ENCODE data around the gene HRG.
"Not testable (repeated sequence)": the region's sequence is repeated elsewhere in the genome, so short reads cannot be mapped to it uniquely, and the experiment has no call there.

The HRG gene

DNA sequence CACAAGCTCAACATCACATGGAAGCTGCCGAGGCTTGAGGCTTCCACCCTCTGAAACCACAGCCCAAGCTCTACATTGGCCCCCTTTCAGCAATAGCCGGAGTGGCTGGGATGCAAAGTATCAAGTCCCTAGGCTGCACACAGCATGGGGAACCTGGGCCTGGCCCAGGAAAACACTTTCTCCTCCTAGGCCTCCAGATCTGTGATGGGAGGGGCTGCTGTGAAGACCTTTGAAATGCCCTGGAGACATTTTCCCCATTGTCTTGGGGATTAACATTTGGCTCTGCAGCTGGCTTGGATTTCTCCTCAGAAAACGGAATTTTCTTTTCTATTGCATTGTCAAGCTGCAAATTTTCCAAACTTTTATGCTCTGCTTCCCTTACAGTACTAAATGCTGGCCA lies 18.2 kb downstream of the HRG start:
- DNase-seq, result no peak

DNA sequence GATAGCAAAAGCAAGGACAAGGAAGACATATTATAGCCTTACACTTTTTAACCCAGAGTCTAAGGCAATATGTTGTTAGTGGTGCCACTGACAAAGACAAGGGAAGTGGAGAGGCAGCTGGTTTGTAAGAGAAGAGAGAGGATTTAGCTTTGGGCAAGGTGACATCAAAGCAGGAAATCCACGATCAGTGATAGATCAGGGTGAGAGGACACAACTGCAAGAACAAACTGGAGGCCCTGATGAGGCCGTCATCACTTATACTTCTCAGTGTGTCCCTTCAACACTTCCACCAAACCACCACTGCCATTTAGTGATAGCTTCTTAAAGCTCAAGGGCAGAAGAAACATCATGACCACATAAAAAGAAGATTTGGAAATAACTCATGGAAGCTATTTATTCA lies 20.7 kb downstream of the HRG start:
- not testable (repeated sequence) for DNase-seq

- DNase-seq, result no peak
These were observed 21.4 kb downstream of the HRG start for GRCh38 chr3:186687120-186687651.

DNA sequence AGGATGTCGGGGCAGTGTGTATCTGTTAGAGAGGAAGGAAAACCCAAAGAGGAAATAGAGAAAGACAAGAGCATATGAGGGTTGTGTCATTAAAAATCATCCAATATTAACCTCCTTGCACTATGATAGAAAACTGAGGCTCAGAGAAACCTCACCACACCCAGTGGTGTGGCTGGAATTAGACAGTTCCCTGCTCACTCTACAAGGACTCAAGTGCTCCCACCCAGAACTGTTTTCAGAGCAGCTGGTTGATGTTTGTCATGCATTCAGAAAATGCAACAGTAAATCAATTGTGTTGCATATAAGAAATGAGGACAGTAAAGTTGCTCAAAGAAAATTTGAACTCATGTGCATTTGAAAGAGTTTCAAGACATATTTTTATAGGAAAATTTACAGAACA lies 24.5 kb downstream of the HRG start:
- not testable (repeated sequence) for DNase-seq

- no peak for DNase-seq
These were observed 25.9 kb downstream of the HRG start for GRCh38 chr3:186691676-186692075.

- no peak for DNase-seq
These were observed 28.0 kb downstream of the HRG start for GRCh38 chr3:186693843-186694242.

DNA sequence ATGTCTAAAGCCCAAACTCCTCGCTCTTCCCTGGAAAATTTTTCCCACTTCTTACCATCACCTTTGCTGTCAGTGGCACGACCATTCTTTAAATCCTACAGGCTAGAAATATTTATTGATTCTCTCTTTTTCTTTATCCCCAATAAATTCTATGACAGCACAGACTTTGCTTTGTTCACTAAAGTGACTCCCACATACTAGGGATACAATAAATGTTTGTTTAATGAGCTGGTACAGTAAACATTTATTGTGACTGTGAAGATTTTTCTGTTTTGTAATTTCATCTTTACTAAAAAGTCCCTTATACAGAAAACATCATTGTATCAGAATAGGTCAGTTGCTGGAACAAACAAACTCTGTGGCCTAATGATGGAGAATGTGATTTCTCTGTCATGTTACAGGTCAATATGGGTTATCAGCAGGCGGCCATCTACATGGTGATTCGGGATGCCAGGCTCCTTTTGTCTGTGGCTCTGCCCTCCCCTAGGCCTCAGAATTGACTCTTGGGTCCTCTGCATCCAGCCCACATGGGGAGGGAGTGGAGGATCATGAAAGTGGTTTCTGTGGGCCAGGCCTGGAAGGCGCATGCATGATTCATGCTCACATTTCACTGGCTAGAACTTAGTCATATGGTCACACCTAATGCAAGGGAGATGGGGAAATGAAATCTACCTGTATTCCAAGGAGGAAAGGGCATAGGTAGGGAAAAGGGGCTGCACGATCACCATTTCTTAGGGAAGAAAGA lies 28.6 kb downstream of the HRG start:
- DNase-seq, result no peak

DNA sequence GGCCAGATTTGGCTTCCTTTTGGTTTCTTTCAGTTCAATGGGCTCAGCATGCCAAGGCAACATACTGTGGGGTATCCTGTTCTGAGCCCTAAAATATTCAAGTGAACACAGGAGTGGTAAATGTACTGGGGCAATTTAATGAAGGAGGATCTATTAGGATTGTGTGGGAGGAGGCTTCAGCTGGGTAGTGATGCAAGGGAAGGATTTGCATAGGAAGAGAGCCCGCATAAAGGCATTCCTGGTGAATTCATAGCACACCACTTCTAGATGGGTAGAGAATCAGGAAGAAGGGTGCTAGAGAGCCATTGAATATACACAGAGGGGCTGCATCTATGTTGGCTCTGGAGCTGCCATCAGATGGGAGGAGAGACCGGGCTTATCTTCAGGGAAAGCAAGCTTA lies 30.7 kb downstream of the HRG start:
- no peak for DNase-seq

- DNase-seq, result no peak
These were observed 31.7 kb downstream of the HRG start for GRCh38 chr3:186697510-186697909.

- no peak for DNase-seq
These were observed 34.5 kb downstream of the HRG start for GRCh38 chr3:186700267-186700666.

DNA sequence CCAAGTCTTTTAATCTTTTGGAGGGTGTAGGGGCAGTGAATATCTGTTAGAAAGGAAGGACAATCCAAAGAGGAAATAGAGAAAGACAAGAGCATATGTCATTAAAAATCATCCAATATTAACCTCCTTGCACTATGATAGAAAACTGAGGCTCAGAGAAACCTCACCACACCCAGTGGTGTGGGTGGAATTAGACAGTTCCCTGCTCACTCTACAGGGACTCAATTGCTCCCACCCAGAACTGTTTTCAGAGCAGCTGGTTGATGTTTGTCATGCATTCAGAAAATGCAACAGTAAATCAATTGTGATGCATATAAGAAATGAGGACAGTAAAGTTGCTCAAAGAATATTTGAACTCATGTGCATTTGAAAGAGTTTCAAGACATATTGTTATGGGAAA lies 36.6 kb downstream of the HRG start:
- not testable (repeated sequence) for DNase-seq

GRCh38 chr3:186705882-186706780 lies 40.3 kb downstream of the HRG start:
- DNase-seq, result no peak

DNA sequence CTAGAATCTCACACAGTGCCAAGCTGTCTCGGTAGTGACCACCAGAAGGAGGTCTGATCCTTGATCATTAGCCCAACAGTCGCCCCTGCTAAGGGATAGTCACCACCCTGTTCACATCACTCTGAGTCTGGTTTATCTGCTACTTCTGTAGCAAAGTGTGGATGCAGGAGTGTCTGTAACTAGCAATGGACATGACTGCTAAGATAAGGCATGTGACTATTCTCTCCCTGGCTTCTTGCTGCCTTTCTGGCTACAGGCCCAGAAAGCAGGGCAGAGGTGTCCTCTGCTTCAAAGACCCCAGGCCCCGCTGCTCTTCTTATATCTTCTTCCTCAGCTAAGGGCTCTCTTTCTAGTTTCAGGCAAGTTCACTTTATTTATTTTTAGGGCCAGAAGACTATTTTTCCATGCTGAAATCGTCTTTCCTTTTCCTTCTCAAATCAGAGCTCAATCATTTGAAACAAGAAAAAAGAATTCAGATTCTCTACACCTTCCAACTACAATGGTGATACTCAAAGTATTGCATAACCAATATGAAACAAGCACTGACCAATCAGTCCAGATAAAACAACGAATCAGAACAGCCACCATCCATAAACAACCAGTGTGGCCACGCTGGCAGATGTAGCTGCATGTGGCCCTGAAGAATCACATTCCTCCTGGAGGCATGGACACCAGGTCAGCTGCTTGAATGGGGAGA lies 43.3 kb downstream of the HRG start:
- no peak for DNase-seq

DNA sequence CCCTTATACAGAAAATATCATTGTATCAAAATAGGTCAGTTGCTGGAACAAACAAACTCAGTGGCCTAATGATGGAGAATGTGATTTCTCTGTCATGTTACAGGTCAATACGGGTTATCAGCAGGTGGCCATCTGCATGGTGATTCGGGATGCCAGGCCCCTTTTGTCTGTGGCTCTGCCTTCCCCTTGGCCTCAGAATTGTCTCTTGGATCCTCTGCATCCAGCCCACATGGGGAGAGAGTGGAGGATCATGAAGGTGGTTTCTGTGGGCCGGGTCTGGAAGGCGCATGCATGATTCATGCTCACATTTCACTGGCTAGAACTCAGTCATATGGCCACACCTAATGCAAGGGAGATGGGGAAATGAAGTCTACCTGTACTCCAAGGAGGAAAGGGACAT lies 44.9 kb downstream of the HRG start:
- DNase-seq, result not testable (repeated sequence)

DNA sequence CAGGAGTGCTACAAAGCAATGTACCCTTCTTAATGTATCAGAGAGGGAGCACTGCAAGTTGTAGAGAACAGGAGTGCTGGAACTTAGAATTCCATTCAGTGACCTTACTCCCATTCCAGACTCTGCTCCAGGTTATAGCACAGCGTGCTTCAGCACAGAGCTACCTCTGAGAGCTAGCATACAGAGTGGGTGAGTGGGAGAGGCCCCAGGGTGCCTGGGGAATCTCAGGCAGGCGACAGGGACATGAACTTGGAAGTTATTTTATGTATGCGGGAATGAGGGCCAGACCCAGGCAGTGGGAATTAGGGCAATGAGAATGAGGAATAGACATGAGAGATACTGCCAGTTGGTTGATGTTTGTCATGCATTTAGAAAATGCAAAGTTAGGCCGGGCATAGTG lies 47.7 kb downstream of the HRG start:
- no peak for DNase-seq

DNA sequence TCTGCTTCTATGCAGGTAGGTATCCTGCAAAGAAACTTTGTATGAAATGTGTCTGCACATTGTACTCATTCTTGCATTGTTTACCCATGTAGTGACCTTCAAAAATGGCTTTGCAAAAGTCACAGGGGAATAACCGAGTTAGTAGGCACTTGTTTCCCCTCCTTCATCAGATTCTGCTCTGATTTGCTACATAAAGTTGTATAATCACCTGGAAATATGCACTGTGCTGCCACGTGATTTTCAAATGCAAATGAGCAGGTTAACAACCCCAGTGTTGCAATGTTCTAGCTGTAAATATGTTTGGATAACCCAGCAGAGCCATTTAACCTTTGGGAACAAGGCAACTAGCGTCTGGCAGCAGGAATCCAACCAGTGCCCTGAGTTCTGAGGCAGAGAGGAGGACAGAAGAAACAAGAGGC lies 51.2 kb downstream of the HRG start, which contains the start of gene KNG1:
Gene KNG1 (plus strand): TSS at position 321 of the 419 bp plus-strand sequence. CDS start 184 bp downstream, outside the sequence.
- no peak for DNase-seq

DNA sequence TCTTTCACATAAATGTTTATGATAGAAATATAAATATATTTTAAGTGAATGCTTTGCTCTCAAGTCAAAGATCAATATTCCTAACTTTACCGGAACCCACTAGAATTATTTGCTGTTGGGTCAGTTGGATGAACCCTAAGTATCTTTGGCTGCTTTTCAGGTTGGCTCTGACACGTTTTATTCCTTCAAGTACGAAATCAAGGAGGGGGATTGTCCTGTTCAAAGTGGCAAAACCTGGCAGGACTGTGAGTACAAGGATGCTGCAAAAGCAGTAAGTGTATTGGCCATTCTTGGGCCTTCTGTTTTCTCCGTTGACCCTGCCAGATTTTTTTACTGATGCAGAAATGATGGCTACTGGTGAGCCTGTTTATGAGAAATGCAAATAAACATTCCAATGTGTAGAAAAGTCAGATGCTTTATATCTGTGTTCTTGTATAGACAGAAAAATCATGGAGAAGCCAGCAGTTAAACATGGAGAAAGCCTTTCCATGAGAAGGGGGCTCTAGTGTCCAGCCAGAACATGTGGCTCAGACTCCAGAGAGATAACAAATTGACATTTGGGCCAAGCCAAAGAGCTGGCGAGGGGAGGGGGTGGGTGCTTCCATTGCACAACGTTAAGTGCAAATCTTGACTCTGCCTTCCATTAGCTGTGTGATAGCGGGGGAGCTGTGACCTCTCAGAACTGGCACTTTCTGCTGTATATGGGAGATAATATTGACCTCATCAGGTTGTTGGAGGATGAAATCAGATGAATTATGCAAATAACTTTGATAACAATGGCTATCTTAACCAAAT lies 54.3 kb downstream of the HRG start:
- DNase-seq, result no peak

DNA sequence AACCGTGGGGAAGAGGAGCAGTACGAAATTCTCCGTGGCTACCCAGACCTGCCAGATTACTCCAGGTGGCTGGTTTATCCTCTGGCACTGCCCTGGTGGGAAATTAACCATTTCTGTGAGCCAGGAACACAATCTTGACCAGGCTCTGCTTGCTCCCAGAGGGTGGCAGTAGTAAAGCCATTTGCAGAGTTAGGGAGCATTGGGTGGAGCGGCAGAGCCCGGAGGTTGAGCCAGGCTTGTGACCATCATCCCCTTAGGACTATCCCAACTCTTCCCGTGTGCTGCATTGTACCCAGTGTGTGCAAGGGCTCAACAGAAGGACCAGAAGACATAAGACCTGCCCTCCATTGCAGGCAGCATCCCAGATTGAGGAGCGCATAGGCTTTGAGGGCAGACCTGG lies 56.6 kb downstream of the HRG start:
- DNase-seq, result no peak

GRCh38 chr3:186724911-186725310 lies 59.1 kb downstream of the HRG start:
- no peak for DNase-seq
